GM12892 (cell line): ENCODE data around the gene SCAPER.

Source experiments
- POLR2A ChIP-seq: IDR thresholded peaks from 2 replicates; pipeline ENCODE4 v1.6.1; 2011; ENCODE audit warnings: low read depth, low read length, control low read depth
- TAF1 ChIP-seq: IDR thresholded peaks from 2 replicates; pipeline ENCODE4 v1.6.1; 2011; ENCODE audit warnings: low read depth, mild to moderate bottlenecking, control low read depth, low read length, borderline replicate concordance

GRCh38 chr15:76338486-76339304 lies 566.4 kb downstream of the SCAPER start:
- no peak for TF ChIP-seq POLR2A
- no peak for TF ChIP-seq TAF1
